ENCODE data around the gene SHROOM3.

The SHROOM3 gene

DNA sequence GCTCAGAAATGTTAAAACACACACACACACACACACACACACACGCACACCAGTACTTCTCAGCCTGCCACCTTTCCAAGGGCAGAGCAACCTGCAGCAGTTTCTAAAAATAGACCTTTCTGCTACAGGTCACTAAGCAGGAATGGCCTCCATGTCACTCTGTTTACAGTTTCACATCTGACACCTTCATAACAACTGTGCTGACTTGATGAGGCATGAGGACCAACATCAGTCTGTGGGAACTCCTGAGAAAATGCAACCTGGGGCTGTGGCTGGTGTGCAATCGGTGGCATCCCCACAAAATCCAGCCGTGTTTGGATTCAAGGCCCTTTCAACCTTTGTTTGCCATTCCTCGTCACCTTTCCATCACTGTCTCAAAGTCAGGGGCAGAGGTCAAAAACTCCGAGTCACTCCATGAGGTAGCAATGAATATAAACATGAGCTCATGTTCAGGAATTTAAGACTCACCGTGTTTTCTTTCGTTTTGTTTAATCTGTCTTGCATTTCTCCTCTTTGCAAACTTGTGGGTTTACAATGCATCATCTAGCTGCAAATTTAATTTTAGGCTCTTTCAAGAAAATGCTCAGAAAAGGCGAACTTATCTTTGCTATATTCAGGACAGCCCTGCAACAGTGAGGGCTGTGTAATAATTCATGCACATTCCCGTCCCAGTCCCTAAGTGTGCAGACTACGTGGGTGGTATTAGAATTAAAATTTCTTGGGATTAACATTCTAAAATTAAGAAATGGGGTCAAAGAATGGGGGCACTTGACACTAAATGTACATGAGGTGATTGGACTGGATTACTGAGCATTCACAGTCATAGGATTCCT is 135.3 kb downstream of the SHROOM3 start:
- DNase-seq (ENCODE audit: low read depth), result no peak

- DNase-seq (ENCODE audit: low read depth), result no peak
Observed at GRCh38 chr4:76571274-76571673, 136.2 kb downstream of the SHROOM3 start.

GRCh38 chr4:76572224-76572623 is 137.2 kb downstream of the SHROOM3 start:
- DNase-seq (ENCODE audit: low read depth), result no peak

DNA sequence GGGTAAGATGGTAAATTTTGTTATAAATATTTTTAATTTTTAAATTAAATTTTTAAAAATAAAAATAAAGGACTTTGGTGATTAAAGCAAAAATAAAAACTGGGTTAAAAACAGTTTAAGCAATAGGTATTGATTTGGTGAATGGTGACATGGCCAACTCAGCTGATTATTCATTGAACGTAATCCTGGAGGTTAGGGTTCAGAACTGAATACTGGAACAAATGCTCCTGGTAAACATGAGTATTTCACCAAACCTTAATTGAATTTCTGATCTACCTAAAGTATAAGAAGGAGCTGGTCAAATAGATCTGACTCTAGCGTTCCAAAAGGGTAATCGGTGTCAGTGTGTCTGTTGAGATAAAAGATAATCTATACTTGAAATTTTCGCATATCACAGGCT is 141.8 kb downstream of the SHROOM3 start:
- no peak for DNase-seq (ENCODE audit: low read depth)

GRCh38 chr4:76578002-76578560 is 143.1 kb downstream of the SHROOM3 start:
- no peak for DNase-seq (ENCODE audit: low read depth)

DNA sequence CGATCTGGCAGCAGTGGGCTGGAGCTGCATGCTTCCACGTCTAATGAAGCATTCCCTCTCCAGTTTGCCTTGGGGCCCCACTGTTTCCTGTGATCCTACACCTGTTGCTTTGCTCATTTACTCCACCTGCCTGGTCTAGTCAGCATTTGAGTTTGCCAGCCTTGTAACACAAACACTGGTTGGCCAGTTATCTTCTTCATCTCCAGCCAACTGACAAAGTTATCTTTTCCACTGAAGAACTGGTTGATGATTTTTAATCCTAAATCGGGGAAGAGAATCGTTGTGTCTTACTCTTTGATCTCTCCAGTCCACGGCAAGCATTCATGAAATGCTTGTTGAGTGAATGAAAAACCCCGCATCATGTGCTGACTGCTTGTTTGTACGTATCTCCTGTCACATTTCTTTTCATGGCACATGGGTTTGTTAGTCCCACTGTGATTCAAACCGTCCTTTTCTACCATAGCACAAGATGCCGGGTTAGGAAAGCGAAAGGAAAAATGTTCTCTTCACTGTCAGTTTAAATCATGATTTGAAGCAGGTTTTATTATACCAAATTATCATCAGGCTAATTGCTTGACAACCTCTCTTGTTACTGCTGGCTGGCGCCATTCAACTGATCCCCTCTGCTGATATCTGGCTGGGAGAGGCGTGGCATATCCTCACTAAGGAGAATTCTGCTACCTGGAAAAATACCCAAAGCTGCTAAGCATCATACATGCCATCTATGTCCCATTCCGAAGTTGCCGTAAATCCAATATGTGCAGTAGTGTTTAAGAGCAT is 144.8 kb downstream of the SHROOM3 start:
- DNase-seq (ENCODE audit: low read depth), result no peak

DNA sequence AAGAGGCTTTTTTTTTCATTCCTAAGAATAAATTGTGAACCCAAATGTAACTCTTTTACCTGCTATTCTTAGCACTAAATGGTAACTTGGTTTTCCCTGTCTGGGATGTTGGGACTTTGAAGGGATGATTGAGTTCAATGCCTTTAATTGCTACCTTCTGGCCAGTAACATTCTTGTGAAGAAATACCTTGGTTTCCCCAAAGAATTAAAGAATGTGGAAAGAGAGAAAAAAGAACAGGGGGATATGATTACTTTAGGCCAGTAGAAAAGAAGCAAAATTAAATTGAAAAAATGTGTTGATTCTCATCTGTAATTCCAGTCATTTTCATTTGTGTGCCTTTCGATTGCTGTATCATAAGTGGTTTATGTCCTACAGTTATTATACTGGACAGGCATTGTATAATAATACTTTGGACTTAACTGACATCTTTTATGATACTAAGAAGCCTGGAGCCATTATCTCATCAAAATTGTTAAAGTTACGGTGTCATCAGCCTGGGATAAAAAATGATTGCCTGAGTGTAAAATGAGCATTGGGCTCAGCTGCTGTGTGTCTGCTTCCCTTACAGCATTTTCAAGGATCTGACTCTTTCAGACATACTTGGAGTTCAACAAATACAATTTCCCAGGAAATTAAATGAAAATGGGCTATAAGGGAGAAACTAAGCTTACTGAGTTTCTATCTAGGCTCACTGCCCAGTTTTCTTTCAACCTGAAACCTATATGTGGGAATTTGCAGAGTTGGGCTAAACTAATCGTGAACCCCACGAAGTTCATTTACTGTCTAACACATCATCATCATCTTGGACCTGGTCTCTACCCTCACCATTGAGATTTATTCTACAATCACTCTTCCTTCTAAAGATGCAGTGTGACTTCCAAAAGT is 146.3 kb downstream of the SHROOM3 start:
- DNase-seq (ENCODE audit: low read depth), result no peak

DNA sequence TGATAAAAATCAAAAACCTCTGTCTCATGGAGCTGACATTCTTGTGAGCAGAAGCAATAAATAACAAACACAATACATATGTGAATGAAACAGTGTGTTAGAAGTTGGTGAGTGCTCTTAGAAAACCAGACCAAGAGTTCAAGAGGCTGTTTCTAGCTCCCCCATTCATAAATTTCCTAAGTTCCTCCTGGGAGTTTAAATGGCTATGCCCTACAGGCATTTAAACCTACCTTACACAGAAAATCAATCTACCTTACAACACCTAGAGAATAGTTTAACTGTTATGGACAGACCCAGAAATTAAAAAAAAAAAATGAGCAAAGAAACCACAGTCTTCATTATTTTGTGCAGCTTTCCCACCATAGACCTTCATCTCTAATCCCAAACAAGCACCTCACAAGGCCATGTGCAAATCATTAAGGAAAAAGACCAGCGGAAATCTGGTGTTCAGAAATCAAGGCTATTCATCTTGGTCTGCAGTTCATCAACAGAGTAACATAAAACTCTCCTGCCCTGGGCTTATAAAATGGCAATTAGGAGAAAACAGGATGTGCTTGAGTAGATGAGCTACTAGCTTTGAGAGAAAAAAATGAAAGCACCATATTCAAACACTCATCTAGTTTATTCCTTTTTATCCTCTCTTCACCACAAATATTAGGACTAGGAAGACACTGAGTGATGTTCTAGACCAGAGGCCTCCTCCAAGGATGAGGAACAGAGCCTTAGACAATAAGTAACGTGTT is 147.2 kb downstream of the SHROOM3 start:
- no peak for DNase-seq (ENCODE audit: low read depth)

DNA sequence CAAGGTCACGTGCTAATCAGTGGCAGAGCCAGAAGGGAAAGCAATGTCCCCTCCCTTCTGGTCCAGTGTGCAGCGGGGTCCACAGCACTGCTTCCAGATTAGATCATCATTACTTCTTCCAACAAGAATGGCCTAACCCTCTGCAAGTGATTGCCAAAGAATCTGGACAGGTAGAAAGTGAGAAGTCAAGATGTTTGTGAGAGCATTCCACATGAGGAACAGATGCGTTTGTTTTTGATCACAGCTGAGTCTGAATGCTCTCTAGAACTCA is 147.7 kb downstream of the SHROOM3 start:
- no peak for DNase-seq (ENCODE audit: low read depth)

GRCh38 chr4:76584241-76585152 is 149.5 kb downstream of the SHROOM3 start:
- DNase-seq (ENCODE audit: low read depth), result no peak

DNA sequence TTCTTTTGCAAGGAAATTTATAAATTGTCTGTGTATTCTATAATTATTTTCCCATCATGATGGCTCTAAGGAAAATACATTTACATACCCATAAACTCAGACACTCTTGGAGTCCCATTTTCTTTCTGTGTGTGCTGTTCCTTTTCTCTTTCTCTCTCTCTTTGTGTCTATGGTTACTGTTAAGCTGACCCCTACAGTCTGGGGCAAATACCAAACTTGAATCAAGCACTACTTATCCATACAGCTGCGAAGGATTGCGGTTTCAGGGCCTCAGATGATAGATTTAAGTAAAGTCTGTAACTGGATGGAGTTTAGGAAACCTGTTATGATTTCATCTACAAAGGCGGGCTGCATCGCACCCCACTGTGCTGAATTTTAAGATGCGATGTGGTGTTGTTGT is 150.2 kb downstream of the SHROOM3 start:
- no peak for DNase-seq (ENCODE audit: low read depth)

- DNase-seq (ENCODE audit: low read depth), result peak; percentile 1
Observed at GRCh38 chr4:76585897-76586360, 150.9 kb downstream of the SHROOM3 start.

DNA sequence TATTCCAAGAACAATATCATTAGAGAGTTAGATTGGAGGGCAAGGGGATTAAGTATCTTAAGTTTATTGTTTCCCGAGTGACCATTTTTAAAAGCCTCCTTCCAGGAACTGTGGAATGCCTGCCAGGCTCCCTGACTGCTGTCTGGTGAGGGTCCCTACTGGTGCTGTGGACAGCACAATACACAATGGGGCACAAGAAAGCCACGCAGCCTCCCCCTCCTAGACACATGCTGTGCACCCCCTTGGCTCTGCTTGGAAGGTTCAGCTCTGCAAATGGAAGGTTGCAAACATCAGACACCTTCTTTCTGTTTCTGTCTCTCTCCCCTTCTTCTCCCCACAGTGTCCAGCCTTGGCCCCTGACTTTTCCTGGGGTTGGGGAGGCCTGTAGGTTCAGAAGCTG is 153.2 kb downstream of the SHROOM3 start:
- DNase-seq (ENCODE audit: low read depth), result no peak

DNA sequence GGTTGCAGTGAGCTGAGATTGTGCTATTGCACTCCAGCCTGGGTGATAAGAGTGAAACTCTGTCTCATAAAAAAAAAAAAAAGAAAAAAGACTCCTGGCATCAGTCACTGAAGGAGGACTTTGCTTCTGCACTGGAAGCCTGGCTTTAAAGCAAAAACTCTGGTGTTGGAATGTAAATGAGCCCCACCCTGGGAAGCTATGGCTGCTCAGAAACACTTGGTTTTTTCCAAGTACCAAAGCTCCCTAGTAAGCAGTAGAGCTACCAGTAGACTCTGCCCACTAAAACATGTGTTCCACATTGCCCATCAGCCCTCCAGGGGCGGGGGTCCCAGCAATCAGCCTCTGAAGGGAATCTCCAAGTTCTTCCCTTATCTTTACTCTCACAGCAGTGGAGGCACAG is 154.4 kb downstream of the SHROOM3 start:
- DNase-seq (ENCODE audit: low read depth), result no peak

DNA sequence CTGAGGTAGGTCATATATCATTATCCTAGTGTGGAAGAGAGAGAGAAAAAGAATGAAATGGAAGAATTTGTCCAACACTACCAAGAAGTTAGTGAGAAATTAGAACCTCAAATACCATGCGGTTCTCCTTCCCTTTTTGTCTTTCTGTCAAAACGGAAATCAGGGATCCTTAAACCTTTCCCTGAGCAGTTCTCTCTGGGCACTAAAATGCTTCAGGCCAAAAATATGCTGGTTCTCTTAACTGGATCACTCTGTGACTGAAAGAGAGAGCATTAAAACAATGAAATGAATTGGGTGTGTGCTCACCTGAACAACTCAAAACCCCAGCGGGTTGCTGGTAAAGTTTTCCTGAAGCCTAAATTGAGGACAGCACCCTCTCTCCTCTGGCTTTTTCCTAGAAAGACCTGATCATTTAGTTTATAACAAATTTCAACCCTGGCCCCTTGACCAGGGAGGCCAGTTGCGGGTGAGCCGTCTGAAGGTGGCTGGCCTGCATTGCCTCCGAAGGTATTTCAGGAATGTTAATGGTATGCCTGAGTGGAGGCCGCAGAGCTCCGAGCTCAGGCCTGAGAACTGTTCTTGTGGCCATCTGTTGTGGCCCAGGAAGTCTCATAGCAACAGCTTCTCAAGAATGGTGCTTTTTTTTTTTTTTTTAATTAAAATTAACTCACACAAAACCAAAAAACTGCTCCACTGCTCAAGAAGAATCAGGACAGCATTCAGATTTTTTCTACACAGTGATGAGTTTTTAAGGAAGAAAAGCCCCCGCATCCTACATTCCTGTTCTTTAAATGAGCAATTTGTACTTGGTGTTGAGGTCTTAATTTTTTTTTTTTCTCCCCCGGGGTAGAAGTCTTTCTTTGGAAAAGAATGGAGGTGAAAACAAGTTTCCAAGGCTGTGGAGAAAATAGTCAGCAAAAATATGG is 155.1 kb downstream of the SHROOM3 start:
- DNase-seq (ENCODE audit: low read depth), result no peak

DNA sequence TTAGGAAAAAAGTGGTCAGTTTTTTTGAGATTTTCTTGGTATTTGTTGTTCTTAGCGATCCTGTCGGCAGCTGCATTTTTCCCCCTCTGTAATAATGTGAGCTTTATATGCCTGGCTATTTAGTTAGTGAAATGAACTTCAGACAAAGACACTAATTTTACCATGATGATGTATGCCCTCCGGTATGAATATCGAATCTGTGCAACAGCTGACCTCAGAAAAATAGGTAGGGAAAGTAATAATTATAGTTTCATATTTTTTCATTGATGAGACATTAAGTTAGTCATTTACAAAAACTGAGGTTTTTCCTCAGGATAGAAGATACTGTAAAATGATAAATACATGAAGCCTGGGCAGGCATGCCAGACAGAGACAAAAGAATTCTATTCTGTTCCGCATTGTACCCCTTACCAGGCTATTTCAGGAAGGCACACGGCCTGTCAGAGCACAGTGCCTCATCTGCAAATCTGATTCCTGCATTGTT is 155.8 kb downstream of the SHROOM3 start:
- no peak for DNase-seq (ENCODE audit: low read depth)

DNA sequence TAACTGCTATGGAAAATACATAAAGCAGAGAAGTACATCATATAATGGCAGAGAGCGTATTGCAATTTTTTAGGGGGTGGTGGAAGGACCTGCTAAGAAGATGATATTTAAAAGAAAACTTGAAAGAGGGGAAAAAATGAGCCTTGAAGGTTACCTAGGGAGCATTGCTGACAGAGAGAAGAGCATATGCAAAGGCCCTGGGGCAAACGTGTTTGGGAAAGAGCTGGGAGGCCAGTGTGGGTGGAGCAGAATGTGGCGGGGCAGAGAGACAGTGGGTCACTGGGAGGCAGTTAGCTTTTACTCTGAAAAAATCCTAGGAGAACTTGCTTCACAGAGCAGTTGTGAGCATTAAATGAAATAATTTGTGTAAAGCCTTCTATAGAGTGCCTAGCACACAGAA is 157.0 kb downstream of the SHROOM3 start:
- no peak for DNase-seq (ENCODE audit: low read depth)

DNA sequence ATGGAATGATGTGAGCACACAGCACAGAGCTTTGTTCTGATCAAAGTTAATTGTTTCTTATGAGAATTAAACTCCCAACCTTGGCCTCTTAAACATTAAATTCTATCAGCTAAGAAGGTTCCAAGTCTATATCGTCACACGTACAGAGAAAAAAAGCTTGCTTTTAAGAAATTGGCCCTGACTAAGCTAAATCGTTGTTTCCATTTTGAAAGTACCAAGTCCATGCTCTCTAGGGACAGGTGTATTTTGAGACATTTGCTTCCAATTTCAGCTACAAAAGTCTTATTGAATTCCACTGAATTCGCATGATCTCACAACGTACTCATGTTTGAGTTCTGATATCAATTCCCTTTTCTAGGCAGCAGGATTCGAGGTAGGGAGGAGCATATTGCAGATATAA is 157.4 kb downstream of the SHROOM3 start:
- DNase-seq (ENCODE audit: low read depth), result no peak

- no peak for DNase-seq (ENCODE audit: low read depth)
Observed at GRCh38 chr4:76594173-76594572, 159.1 kb downstream of the SHROOM3 start.

All from activated T-cell treated with anti-CD3 and anti-CD28 coated beads for 24 hours (primary cell).